Measurements from ENCODE around the gene CCDC85C. TPM values are rescaled to one million over a fixed set of nuclear protein-coding genes. Genes with fewer than 3 reads are reported as not detected.
A peak's percentile ranks its signal among the peaks of the same experiment; 100 is the strongest.

Gene CCDC85C
- total RNA-seq, 2 donors from 2014 or later: 32.8 to 45.8 TPM

DNA sequence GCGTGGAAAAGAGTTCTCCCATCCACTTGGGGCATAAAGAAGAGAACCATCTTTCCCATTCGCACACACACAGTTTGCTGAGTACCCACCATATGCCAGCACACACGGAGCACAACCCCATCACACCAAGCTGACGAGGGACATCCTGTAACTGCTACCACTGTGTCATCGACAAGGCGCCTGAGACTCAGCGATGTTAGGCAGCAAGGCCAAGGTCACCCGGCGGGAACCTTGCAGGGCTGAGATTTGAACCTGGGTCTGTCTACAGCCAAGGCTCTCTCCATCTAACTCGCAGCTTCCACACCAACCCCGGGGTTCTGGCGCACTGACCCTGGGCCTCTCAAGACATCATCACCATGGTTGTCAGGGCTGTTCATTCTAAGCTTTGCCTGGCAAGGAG is 60.0 kb downstream of the CCDC85C start:
- WGBS, 2 experiments (ENCODE audit: insufficient coverage in 1 of 2, insufficient read length in 1 of 2): 90 to 92% methylated on average over 12 of the region's 12 CpGs
- no peak for DNase-seq
- H3K27ac ChIP-seq (ENCODE audit: low read depth, low read length): no peak overlapping the region
- no peak overlapping the region for H3K4me3 ChIP-seq (ENCODE audit: low read length)
- peaks cover 7% of the 10 kb centered on the region for H3K4me1 ChIP-seq (ENCODE audit: control insufficient read depth, insufficient read depth, low read length)
- Mint-ChIP-seq H3K4me1 (peaks cover 33% of the 10 kb centered on the region), H3K27ac (peak overlapping the region; percentile 61), H3K9me3 (no peaks in the 10 kb centered on the region), H3K27me3 (ENCODE audit: insufficient read depth) (no peaks in the 10 kb centered on the region), H3K36me3 (ENCODE audit: low read depth) (no peaks in the 10 kb centered on the region), H3K4me3 (no peak overlapping the region)
- H3K9me3 ChIP-seq (ENCODE audit: control insufficient read depth, low read length): no peaks in the 10 kb centered on the region
- H3K36me3 ChIP-seq (ENCODE audit: control insufficient read depth, insufficient read depth, low read length): no peaks in the 10 kb centered on the region
- no peaks in the 10 kb centered on the region for H3K27me3 ChIP-seq (ENCODE audit: control insufficient read depth, insufficient read depth, low read length, poor library complexity, severe bottlenecking)
- H3K9ac ChIP-seq (ENCODE audit: extremely low read depth, low read length, poor library complexity, severe bottlenecking): no peak overlapping the region
- TF ChIP-seq, protein P1, sequence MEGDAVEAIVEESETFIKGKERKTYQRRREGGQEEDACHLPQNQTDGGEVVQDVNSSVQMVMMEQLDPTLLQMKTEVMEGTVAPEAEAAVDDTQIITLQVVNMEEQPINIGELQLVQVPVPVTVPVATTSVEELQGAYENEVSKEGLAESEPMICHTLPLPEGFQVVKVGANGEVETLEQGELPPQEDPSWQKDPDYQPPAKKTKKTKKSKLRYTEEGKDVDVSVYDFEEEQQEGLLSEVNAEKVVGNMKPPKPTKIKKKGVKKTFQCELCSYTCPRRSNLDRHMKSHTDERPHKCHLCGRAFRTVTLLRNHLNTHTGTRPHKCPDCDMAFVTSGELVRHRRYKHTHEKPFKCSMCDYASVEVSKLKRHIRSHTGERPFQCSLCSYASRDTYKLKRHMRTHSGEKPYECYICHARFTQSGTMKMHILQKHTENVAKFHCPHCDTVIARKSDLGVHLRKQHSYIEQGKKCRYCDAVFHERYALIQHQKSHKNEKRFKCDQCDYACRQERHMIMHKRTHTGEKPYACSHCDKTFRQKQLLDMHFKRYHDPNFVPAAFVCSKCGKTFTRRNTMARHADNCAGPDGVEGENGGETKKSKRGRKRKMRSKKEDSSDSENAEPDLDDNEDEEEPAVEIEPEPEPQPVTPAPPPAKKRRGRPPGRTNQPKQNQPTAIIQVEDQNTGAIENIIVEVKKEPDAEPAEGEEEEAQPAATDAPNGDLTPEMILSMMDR (conservative IDR thresholded peaks at IDR 0.05): no peak

DNA sequence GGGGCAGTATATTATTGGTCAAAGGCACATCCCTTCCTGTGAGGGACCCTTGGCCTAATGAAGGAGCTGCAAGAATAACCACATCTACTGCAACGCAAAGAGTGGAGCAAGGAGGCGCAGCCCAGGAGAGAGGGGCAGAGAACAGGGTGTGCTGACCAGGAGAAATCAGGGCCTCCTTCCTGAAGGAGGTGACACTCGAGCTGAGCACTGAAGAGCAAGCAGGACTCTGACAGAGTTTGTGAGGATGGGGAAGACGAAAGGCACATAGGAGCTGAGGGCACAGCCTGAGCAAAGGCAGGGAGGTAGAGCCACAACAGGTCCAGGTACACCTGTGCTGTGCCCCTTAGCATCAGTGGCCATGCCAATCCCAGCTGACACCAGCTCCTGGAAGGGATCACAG is 60.6 kb downstream of the CCDC85C start:
- no peak for DNase-seq
- no peak overlapping the region for H3K4me3 Mint-ChIP-seq
- no peak overlapping the region for H3K9ac ChIP-seq (ENCODE audit: extremely low read depth, low read length, poor library complexity, severe bottlenecking)
- H3K4me3 ChIP-seq (ENCODE audit: low read length): no peak overlapping the region
- no peaks in the 10 kb centered on the region for H3K36me3 Mint-ChIP-seq (ENCODE audit: low read depth)
- no peaks in the 10 kb centered on the region for H3K9me3 Mint-ChIP-seq
- no peaks in the 10 kb centered on the region for H3K36me3 ChIP-seq (ENCODE audit: control insufficient read depth, insufficient read depth, low read length)
- no peak overlapping the region for H3K27ac ChIP-seq (ENCODE audit: low read depth, low read length)
- TF ChIP-seq, protein P1 (conservative IDR thresholded peaks at IDR 0.05): no peak
- H3K9me3 ChIP-seq (ENCODE audit: control insufficient read depth, low read length): no peaks in the 10 kb centered on the region
- 92 to 100% methylated on average over 1 to 4 of the region's 4 CpGs for WGBS, 2 experiments (ENCODE audit: insufficient coverage in 1 of 2, insufficient read length in 1 of 2)
- H3K27me3 Mint-ChIP-seq (ENCODE audit: insufficient read depth): no peaks in the 10 kb centered on the region
- H3K27ac Mint-ChIP-seq: no peak overlapping the region
- no peaks in the 10 kb centered on the region for H3K27me3 ChIP-seq (ENCODE audit: control insufficient read depth, insufficient read depth, low read length, poor library complexity, severe bottlenecking)
- peaks cover 32% of the 10 kb centered on the region for H3K4me1 Mint-ChIP-seq
- peaks cover 9% of the 10 kb centered on the region for H3K4me1 ChIP-seq (ENCODE audit: control insufficient read depth, insufficient read depth, low read length)

DNA sequence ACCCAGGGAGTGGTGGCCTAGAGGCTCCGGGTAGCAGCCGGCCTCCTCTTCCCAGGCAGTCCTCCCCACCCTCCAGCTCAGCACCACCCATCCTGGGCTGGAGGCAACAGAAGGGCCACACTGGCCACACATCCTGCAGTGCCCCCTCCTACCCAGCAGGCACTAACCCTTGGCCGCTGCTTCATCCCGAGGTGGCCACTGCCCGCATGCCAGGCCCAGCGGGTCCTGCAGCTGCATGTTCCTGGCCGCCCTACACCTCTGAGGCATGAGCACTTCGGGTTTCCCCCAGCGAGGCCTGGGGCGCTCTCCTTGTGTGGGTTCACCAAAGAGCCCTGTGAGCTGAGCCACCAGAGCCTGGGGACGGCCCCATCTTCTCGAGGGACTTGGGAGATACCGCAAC is 61.4 kb downstream of the CCDC85C start:
- no peaks in the 10 kb centered on the region for H3K36me3 ChIP-seq (ENCODE audit: control insufficient read depth, insufficient read depth, low read length)
- no peak overlapping the region for H3K27ac Mint-ChIP-seq
- no peaks in the 10 kb centered on the region for H3K9me3 Mint-ChIP-seq
- peaks cover 38% of the 10 kb centered on the region for H3K4me1 Mint-ChIP-seq
- no peaks in the 10 kb centered on the region for H3K27me3 Mint-ChIP-seq (ENCODE audit: insufficient read depth)
- WGBS, 2 experiments (ENCODE audit: insufficient coverage in 1 of 2, insufficient read length in 1 of 2): 88 to 93% methylated on average over 9 to 13 of the region's 13 CpGs
- H3K4me1 ChIP-seq (ENCODE audit: control insufficient read depth, insufficient read depth, low read length): peaks cover 9% of the 10 kb centered on the region
- no peaks in the 10 kb centered on the region for H3K36me3 Mint-ChIP-seq (ENCODE audit: low read depth)
- DNase-seq: no peak
- no peak overlapping the region for H3K4me3 ChIP-seq (ENCODE audit: low read length)
- H3K4me3 Mint-ChIP-seq: no peak overlapping the region
- TF ChIP-seq, protein P1 (conservative IDR thresholded peaks at IDR 0.05): no peak
- H3K27me3 ChIP-seq (ENCODE audit: control insufficient read depth, insufficient read depth, low read length, poor library complexity, severe bottlenecking): no peaks in the 10 kb centered on the region
- H3K9ac ChIP-seq (ENCODE audit: extremely low read depth, low read length, poor library complexity, severe bottlenecking): no peak overlapping the region
- H3K27ac ChIP-seq (ENCODE audit: low read depth, low read length): no peak overlapping the region
- H3K9me3 ChIP-seq (ENCODE audit: control insufficient read depth, low read length): no peaks in the 10 kb centered on the region

Measured in endodermal cell (in vitro differentiated cells).